PC-3 (cell line): ENCODE data around the gene SAFB. TPM values are rescaled to one million over a fixed set of nuclear protein-coding genes. Genes with fewer than 3 reads are reported as not detected.

Experiments used
- ATAC-seq: fragments of 200-7000 bp; cut with Tn5 transposase; 2 replicates; pipeline ENCODE4 v1.9.1; 2020; ENCODE audit warnings: mild to moderate bottlenecking, moderate library complexity
- BruUV-seq: library from RNA; stranded (reverse); fragments of 400-500 nt; replicated peaks from 2 replicates; lab custom pipeline; 2021; lab: Mats Ljungman, UMichigan
- CTCF ChIA-PET: fragments of 300-600 bp; sonication (Branson Sonifier 250); formaldehyde crosslinking; loops from one replicate; lab custom pipeline; 2022; ENCODE audit warnings: antibody characterized with exemption; lab: Charles Lee
- POLR2A ChIA-PET: fragments of 300-600 bp; sonication (Branson Sonifier 250); formaldehyde crosslinking; loops from one replicate; lab custom pipeline; 2022; ENCODE audit warnings: antibody characterized with exemption; ENCODE audit not compliant: unreplicated experiment; lab: Charles Lee
- DNase-seq: peaks from one replicate; pipeline ENCODE4 v3.0.0-alpha.2; 2015
- H2AFZ ChIP-seq: fragments of 300-600 bp; sonication (generic); 2 replicates; pipeline ENCODE4 v1.6.0; 2016; ENCODE audit warnings: antibody characterized with exemption, low read length
- H3F3A ChIP-seq: fragments of 300-600 bp; sonication (generic); one replicate; pipeline ENCODE4 v1.6.0; 2017; ENCODE audit warnings: antibody characterized with exemption, low read length, control low read depth, mild to moderate bottlenecking; ENCODE audit not compliant: unreplicated experiment
- H3K27ac ChIP-seq: fragments of 300-600 bp; sonication (generic); 2 replicates; pipeline ENCODE4 v1.5.1; 2016; ENCODE audit warnings: mild to moderate bottlenecking, low read length
- H3K27me3 ChIP-seq: fragments of 300-600 bp; sonication (generic); 2 replicates; pipeline ENCODE4 v1.6.1; 2016; ENCODE audit warnings: low read length, mixed read lengths
- H3K36me3 ChIP-seq: fragments of 300-600 bp; sonication (generic); 2 replicates; pipeline ENCODE4 v1.6.1; 2016; ENCODE audit warnings: low read depth, mixed run types, low read length, mixed read lengths
- H3K4me1 ChIP-seq: fragments of 300-600 bp; sonication (generic); 2 replicates; pipeline ENCODE4 v1.5.1; 2016; ENCODE audit warnings: low read length; ENCODE audit not compliant: insufficient read depth
- H3K4me2 ChIP-seq: fragments of 300-600 bp; sonication (generic); 2 replicates; pipeline ENCODE4 v1.6.0; 2016; ENCODE audit warnings: low read length
- H3K4me3 ChIP-seq: fragments of 300-600 bp; sonication (generic); 2 replicates; pipeline ENCODE4 v1.5.1; 2016; ENCODE audit warnings: mild to moderate bottlenecking, low read length, mixed read lengths
- H3K79me2 ChIP-seq: fragments of 300-600 bp; sonication (generic); 2 replicates; pipeline ENCODE4 v1.6.1; 2017; ENCODE audit warnings: low read length, mixed read lengths
- H3K9ac ChIP-seq: fragments of 300-600 bp; sonication (generic); 2 replicates; pipeline ENCODE4 v1.6.0; 2016; ENCODE audit warnings: mild to moderate bottlenecking, low read length
- H3K9me2 ChIP-seq: fragments of 300-600 bp; sonication (generic); replicated peaks from 2 replicates; pipeline ENCODE4 v1.6.1; 2016; ENCODE audit warnings: mixed run types, low read length, mixed read lengths
- H3K9me3 ChIP-seq: fragments of 300-600 bp; sonication (generic); 2 replicates; pipeline ENCODE4 v1.6.1; 2016; ENCODE audit warnings: low read length, mixed read lengths
- H4K20me1 ChIP-seq: fragments of 300-600 bp; sonication (generic); 2 replicates; pipeline ENCODE4 v1.6.1; 2016; ENCODE audit warnings: low read length, mixed read lengths
- CTCF ChIP-seq: fragments of 300-600 bp; sonication (generic); conservative IDR thresholded peaks from 2 replicates; pipeline ENCODE4 v1.5.1; 2017; ENCODE audit warnings: antibody characterized with exemption, low read depth, mild to moderate bottlenecking, low read length
- EZH2 ChIP-seq: fragments of 300-600 bp; sonication (generic); IDR thresholded peaks from one replicate; pipeline ENCODE4 v1.6.1; 2017; ENCODE audit warnings: antibody characterized with exemption, mild to moderate bottlenecking, low read length; ENCODE audit not compliant: unreplicated experiment
- EZH2phosphoT487 ChIP-seq: fragments of 300-600 bp; sonication (generic); IDR thresholded peaks from 2 replicates; pipeline ENCODE4 v1.6.1; 2018; ENCODE audit warnings: mild to moderate bottlenecking, antibody characterized with exemption, low read length, borderline replicate concordance
- intact Hi-C: fragments of 100-400 bp; cut with micrococcal nuclease; formaldehyde crosslinking; loops from 2 replicates; pipeline ENCODE4 v1.9.0; 2023
- total RNA-seq: library from RNA; depleted of rRNA; stranded (reverse); fragments of >200 nt; gene quantifications from 2 replicates; pipeline ENCODE4 v1.2.3, GENCODE V29; 2014

SAFB gene
- total RNA-seq, 1 experiment from 2014 or later, result 94.9 TPM

- Histone ChIP-seq H3K9me2 (no peaks in the 10 kb centered on the region), H3K9ac (no peak overlapping the region), H2AFZ (no peak overlapping the region), H3K36me3 (peaks cover 69% of the 10 kb centered on the region), H3K27ac (no peak overlapping the region), H3K4me1 (peaks cover 7% of the 10 kb centered on the region), H3K79me2 (peaks cover 39% of the 10 kb centered on the region), H4K20me1 (peaks cover 48% of the 10 kb centered on the region), H3K4me2 (no peak overlapping the region), H3K9me3 (no peaks in the 10 kb centered on the region), H3K4me3 (no peak overlapping the region), H3K27me3 (no peaks in the 10 kb centered on the region), H3F3A (peaks cover 14% of the 10 kb centered on the region)
- no peak for TF ChIP-seq EZH2phosphoT487
- no peak for TF ChIP-seq EZH2
- TF ChIP-seq CTCF, result no peak
- no peak for DNase-seq
- intact Hi-C loops, result no loop called here
- no peak for ATAC-seq
- ChIA-PET CTCF (no interaction called here), POLR2A (interaction anchor here (0.8 kb wide), 1 partner anchor 1441 kb away, joined by 4 read pairs; no protein-coding TSS in a partner anchor)
- BruUV-seq, result no TSS peak
These were observed 73.5 kb downstream of the SAFB start for GRCh38 chr19:5696196-5697021.

DNA sequence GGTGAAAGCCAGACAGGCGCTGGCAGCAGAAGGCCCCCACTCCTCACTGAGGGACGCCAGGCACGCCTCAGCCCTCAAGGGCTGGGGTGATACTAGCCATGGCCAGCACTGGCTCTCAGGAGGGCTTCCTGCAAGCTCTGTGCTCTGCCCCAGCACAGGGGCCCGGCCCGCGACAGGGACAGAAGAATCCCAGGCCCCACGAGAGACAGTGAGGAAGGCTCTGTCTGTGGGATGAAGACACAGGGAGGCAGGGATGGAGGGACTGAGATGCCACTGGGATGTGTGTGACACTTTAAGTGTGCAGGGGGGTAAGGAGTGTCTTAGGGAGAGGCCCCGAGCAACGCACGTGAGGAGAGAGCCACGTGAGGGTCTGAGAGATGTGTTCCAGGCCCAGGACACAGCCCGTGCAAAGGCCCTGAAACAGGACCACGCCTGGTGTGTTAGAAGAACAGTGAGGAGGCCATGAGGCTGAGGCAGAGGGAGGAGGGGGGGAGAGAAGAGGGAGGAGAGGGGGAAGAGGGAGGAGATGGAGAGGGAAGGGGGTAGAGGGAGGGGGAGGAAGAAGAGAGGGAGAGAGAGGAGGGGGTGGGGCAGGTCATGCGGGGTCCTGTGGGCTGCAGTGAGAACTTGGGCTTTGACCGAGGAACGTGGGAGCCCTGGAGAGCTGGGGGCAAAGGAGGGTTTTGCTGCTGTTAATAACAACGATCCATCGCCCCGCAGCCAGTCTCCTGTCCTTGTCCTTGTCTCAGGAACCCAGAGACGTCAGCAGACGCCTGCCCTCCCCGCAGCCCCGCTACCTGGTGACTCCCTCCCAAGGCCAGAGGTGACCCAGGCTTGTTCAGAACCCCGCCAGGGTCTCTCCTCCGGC, 74.4 kb downstream of the SAFB start:
- no peak overlapping the region for H3K4me3 ChIP-seq
- DNase-seq, result no peak
- peaks cover 41% of the 10 kb centered on the region for H4K20me1 ChIP-seq
- H3K4me1 ChIP-seq, result peaks cover under 1% of the 10 kb centered on the region; the same call in 1 of the 2 replicates
- H3K9me3 ChIP-seq, result no peaks in the 10 kb centered on the region
- H3F3A ChIP-seq, result peaks cover 9% of the 10 kb centered on the region
- H3K79me2 ChIP-seq, result peaks cover 31% of the 10 kb centered on the region
- no peak overlapping the region for H2AFZ ChIP-seq
- CTCF ChIA-PET, result no interaction called here
- no peak overlapping the region for H3K9ac ChIP-seq
- no peak overlapping the region for H3K27ac ChIP-seq
- POLR2A ChIA-PET, result no interaction called here
- intact Hi-C loops, result no loop called here
- no peaks in the 10 kb centered on the region for H3K27me3 ChIP-seq
- H3K9me2 ChIP-seq, result no peaks in the 10 kb centered on the region
- no peak for ATAC-seq
- H3K4me2 ChIP-seq, result no peak overlapping the region
- no peak for TF ChIP-seq EZH2phosphoT487
- no peak for TF ChIP-seq CTCF
- TF ChIP-seq EZH2, result no peak
- BruUV-seq, result no TSS peak
- peaks cover 61% of the 10 kb centered on the region for H3K36me3 ChIP-seq
